NCI-H82 (cell line): ENCODE data around the gene SYMPK.

Source experiments
- DNase-seq: peaks from one replicate; lab custom pipeline; 2025; lab: John Stamatoyannopoulos, UW

The SYMPK gene

DNA sequence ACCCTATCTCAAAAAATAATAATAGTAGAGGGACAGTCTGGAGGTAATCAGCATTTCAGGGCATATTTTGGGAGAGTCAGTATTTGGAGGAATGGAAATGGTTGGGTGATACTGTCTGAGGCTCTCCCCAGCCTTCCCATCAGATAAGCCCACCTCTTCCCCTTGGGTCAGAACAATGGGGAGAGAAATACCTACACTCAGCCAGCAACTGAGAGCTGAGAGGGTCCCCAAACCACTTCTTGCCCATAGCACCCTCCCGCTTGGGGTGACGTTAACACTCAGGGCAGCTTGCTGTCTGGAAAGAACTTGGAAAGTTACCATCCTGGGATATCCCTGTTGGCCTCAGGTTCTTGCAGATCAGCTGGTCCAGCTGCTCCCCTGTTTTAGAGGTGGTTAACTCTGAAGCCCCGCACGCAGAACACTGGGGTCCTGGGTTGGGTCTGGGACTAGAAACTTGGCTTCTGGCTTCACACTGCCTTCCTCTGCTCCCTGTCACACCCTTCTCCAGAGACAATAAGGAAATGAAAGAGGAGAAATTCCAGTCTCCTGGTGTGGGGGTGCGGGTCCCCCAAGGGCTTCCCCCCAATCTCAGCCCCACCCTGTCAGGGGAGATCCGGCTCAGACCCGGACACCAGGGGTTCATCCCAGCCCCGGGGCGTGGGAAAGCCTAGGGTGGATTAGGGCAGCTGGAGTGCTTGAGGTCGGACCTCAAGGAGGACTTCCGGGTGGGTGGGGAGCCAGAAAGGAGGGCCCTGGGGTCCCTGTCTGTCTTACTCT is 3.6 kb upstream of the SYMPK start:
- no peak for DNase-seq

DNA sequence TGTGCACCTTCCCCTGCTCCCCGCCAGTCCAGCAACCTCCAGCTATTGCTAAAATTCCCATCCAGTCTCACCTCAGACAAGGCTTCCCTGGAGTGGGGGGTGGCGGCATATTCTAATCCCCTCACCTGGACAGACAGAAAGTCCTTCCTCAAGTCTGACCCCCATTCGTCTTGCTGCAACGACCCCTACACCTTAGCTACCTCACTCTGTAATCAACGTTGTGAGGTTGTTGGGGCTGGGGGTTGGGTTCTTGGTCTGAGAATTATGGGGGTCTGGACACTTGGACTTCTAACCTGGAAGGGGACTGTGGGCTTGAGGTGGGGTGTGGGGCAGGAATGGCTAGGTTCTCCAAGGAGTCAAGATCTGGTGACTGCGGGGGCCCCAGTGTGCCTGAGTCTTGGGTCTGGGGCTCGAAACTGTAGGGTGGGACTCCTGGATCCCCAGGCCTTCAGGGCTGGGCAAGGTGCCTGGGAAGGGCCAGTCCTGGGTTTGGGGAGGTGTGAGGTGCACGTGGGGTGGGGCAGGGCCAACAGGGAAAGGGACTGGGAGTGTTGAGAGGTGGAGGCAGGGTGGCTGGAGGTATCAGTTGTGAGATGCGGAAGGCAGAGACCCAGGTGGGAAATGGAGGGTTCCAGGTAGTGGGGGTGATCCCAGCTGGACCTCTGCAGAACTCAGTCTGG is 2.5 kb upstream of the SYMPK start:
- no peak for DNase-seq

DNA sequence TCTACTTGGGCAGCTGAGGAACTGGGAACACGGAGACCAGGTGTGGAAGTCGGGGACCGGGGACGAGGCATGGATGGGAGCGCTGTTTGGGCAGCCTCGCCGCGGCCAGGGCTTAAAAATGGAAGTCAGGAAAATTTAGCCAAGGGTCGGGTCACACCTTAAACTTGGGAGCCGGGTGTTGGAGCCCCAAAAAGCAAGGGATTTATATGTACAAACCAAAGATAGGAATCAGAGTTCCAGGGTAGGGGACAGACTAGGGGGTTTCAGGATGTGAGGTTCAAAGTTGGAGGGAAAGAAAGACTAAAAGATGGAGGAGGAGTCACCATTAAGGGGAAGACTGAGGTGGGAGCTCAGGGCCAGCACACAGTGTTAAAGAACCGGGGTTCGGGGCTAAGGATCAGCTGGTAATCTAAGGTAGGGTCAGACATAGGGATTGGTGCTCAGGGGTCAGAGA is 1.7 kb upstream of the SYMPK start:
- no peak for DNase-seq

DNA sequence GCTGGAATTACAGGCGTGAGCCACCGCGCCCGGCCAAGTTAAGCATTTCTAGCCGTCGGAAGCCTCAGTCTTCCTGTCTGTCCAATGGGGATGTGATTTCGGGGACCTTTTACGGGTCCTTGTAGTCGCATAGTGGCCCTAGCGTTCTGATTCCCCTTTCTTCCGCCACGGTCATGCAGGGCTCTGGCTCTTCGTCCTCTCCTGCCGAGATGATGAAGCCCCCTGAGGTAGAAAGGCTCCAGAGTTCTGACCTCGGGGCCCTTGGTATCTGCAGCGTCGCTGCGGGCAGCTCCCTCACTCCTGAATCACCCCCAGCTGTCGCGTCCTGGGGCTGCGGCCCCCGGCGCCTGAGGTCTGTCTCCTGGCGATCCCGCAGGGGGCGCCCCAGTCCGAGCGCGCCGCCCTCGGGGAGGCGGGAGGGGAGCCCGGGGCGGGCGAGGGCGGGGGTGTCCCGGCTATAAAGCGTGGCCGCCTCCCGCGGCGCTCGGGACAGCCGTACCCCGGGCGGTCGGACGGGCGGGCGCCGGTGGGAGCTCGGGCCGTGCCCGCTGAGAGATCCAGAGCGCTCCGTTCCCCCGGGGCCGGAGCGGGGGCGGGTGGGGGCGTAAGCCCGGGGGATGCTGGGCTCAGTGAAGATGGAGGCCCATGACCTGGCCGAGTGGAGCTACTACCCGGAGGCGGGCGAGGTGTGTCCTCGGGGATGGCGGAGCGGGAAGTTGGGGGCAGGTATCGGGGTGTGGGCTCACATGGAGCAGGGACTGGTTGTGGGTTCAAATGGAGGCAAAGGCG is 1.1 kb upstream of the SYMPK start, which contains the start of gene FOXA3:
Gene FOXA3 (plus strand): TSS at position 487 of the 789 bp plus-strand sequence. CDS start 131 bp downstream, at position 618.
- DNase-seq: peak; percentile 78

DNA sequence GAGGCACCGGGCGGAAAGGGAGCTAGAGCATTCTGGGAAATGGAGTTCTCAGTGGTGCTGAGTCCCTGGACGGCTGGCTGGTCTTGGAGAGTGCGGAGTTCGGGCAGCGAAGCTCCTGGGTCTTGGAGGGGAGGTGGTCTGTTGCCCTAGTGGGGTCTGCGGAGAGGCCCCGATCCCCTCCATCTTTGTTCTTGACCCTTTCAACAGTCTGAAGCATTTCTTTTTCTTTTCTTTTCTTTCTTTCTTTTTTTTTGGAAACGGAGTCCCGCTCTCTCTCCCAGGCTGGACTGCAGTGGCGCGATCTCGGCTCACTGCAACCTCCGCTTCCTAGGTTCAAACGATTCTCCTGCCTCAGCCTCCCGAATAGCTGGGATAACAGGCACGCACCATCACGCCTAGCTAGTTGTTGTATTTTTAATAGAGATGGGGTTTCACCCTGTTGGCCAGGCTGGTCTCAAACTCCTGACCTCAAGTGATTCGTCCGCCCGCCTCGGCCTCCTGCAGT is 440 bp upstream of the SYMPK start:
- no peak for DNase-seq

DNA sequence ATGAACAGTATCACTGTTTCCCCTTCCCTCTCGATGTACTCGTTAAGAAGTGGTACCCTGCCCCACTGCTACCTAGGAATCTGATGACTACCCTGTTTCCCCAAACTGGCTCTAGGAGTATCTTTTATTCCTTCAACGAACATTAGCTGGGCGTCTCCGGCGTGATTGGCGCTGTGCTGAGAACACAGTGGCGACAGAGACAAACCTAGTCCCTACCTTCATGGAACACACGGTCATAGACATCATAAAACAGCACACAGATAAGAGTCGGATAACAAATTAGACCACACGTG is 730 bp downstream of the SYMPK start:
- DNase-seq: no peak

DNA sequence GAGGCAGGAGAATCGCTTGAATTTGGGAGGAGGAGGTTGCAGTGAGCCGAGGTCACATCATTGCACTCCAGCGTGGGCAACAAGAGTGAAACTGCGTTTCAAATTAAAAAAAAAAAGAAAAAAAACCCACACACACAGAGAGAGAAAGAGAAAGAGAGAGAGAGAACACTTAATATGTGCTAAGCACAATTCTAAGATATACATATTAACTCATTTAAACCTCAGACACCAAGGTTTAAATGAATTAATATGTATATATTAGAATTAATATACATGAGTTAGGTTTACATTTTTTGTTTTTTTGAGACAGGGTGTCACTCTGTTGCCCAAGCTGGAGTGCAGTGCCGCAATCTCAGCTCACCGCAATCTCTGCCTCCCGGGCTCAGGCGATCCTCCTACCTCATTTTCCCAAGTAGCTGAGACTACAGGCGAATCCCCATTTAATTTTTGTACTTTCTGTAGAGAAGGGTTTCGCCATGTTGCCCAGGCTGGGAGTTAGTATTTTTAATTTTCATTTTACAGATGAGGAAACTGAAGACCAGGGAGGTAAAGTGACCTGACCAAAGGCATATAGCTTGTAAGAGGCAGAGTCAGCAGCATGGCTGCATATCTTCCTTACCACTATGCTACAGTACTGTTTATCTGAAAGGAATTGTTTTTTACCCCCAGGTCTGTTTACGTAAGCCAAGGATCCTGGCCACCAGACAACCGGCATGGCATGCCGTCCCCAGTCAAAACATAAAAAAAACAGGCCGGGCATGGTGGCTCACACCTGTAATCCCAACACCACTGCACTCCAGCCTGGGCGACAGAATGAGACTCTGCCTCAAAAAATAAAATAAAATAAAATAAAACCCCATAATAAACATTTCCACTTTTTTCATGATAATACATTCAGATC is 2.3 kb downstream of the SYMPK start:
- DNase-seq: no peak

DNA sequence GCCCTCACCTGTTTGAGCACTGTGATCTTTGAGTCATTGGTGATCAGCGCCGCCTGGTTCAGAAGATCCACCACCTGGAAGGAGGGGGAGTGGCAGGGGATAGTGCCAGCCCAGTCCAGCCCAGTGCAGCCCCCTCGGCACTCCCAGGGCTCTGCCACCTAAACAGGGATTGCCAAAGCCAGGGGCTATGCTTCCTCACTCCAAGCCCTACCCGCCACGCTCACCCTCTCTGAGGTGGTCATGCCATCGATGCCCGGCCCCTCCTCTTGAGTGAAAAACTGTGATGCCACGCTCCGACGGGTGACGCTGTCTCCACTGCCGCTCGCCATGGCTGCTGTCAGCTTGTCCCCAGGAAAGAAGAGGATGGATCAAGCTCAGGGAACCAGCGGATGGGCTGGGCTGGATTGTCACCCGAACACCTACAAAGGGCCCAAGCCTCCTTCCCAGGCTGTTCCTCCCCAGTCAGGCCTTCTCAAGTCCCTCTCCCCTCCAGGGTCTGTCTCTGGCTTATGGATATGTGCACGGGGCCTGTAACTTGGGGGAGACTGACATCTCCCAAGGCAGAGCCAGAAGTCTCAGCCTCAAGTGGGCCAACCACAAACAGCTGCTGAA is 8.7 kb downstream of the SYMPK start:
- DNase-seq: no peak

DNA sequence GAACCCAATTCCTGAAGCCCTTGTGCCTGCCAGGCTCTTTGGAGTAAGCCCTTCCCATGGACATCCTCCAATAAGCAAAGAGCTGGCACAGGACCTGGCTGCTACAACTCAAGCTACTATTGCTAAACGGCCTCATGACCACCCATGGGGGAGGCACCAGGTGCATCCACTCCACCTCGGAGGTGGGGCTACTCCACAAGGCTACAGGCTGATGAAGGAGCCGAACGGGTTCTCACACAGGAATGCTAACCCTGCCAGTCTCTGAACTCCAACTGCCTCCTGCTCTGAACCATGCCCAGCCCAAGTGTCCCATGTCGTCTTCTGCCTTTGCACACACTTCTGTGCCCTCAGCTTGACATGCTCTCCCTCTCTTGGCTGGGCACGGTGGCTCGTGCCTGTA is 10.0 kb downstream of the SYMPK start:
- no peak for DNase-seq

DNA sequence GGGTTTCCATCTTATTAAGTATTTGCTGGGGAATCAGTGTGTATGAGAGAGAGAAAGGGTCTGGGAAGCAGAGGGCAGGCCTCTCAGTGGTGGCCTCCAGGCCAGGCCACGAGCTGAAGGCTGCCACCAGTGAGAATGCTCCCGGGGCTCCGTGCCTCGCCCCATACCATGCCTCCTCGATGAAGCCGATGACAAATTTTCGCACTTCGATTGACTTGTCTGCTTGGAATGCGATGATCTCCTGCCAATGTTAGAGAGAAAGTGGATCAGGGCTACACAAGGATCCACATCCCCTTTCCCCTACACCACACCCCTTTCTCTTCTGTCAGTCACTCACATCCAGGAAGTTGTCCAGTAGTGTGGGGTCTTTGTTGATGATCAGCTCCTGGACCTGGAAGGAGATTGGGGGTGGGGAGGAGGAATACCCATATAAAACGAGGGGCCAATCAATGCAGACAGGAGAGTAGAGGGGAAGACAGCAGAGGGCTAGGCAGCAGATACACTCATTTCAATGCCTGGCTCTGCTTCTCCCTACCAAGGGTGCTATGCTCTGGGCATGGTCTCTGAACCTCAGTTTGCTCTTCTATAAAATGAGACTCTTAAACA is 10.7 kb downstream of the SYMPK start:
- DNase-seq: no peak

DNA sequence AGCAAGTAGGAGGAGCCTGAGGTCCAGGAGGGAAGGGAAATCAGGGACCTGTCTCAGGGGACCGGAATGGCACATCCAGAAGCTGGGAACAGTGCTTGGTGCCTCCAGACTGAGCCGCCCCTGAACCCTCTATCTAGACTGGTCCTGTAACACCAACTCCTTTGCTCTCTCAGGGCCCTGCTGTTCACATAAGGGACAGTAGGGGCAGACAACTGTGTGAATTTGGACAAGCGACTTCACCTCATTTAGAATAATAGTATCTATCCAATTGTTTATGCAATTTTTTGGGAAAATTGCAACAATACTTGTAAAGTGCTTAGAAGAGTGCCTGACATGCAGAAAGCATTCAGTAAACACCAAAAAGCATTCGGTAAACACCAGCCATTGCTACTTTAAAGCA is 14.0 kb downstream of the SYMPK start:
- DNase-seq: no peak

DNA sequence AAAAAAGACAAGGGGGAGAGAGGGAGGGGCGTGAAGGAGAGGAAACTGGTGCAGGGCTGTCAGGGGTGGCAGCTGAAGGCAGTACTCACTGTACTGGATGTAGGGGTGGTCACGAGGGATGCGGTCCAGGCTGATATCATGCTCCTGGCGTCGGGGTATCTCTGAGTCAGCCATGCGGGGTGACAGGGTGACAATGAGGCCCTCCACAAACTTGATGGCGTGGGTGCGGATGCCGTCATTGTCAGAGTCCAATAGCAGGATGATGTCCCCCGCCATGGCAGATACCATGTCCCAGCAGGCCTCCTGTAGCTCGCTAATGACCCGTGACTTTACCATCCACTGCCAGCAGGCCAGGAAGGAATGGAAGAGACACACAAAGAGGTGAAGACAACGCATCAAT is 15.3 kb downstream of the SYMPK start:
- no peak for DNase-seq

DNA sequence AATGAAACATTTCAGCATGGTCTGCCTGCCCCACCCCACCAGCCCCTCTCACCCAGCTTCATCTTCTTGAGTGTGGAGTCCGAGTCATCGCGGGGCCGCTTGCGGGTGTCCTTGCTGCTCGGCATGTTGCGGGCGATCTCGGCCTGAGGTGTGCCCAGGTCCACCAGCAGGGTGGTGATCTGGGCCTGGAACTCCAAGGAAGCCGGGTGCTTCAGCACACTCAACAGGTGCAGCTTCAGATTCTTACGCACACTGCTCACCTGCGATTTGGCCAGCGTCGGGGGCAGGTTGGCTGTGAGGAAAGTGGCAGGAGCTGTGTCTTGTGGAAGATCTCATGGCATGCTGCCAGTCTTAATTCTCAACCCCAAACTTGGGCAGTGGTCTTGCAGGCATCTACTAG is 20.7 kb downstream of the SYMPK start:
- no peak for DNase-seq

DNA sequence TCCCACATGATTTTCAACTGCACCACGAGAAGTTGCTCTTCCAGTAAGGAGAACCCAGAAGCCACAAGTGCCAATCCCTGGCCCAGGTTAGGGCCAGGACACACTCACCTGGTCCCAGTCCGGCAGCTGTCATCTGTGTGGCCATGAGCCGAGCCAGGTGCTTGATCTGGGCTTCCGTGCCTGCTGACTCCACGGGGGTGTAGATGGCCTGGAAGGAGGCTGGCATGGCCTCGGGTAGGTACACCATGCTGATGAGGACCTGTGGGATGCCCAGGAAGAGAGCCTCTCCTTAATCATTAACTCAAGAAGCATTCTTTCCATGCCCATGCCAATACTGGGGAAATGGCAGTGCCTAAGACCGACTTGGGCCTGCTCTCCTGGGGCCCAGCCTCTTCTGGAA is 28.0 kb downstream of the SYMPK start:
- no peak for DNase-seq

DNA sequence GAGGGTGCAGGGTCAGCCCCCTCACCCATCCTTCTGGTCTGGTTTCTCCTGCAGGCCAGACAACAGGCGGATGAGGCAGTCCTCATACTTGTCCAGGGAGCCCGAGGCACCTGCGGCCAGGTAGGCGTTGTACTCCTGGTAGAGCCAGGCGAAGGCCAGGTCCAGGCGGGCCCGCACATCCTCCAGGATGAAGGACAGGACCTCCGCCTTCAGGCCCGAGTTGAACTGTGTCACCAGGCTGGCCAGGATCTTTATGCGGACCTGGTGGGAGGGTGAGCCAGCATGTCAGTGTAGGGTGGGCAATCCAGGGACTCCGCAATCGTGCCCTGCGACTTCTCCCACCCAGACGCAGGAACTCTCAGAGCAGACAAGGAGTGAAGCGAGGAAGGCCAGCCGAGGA is 34.0 kb downstream of the SYMPK start:
- no peak for DNase-seq

DNA sequence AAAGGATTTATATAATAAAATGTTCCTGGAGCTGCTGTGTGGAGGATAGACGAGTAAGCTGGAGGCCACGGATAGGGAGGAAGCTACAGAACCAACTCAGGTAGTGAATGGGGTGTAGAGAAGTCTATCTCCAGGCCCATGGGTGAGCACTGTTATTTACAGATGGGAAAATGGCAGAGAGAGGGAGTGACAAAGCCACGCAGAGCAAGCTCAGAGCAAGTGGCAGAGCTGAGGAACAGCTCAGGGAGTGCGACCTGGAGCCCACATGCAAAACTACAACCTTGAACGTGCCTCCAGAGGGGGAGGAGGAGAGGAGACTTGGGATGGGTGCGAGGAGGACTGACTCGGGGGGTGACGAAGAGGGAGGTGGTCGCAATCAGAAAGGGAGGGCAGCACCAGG is 34.4 kb downstream of the SYMPK start:
- DNase-seq: no peak

DNA sequence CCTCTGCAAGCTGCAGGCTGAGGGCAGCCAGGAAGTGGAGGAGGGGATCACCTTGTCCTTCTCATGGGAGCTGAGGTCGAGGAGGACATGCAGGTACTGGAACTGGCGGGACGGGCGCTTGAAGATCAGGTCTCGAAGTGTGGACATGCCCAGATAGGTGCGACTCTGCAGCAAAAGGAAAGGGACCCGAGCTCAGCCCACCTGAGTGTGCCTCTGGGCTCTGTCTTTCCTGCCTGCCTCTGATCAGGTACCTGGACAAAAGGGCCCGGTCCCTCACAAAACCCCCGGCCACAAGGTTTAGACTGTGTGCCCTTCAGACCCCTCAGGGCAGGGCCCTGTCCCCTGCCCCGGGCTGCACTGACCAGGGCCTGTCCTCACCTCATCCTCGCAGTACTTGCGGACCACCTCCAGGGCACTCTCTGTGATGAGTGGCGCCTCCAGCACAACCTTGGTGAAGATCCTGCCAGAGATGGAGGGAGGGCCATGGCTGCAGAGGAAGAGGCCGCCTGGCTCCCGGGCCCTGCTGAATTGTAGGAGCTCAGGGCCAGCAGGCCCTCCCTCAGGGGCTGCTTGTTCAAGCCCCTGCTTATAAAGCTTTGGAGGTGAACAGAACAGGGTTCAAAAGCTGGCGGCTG is 35.4 kb downstream of the SYMPK start:
- DNase-seq: no peak

DNA sequence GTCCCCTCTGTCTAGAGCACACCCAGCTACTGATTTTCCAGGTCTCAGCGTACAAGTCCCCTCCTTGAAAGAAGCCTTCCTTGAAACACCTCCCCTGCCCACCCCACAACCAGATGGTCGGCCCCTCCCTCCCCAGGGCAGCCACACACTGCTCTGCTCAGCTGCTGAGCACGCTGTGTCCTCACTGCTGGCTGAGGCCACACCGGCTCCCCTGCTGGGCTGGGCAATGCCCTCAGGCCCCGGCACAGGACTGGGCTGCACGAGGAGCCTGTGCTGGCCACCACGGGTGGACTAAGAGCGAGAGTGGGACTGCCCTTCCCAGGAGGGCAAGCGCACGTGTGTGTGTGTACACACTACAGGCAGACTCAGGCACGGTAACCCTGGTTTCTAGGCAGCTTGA is 36.0 kb downstream of the SYMPK start:
- no peak for DNase-seq

DNA sequence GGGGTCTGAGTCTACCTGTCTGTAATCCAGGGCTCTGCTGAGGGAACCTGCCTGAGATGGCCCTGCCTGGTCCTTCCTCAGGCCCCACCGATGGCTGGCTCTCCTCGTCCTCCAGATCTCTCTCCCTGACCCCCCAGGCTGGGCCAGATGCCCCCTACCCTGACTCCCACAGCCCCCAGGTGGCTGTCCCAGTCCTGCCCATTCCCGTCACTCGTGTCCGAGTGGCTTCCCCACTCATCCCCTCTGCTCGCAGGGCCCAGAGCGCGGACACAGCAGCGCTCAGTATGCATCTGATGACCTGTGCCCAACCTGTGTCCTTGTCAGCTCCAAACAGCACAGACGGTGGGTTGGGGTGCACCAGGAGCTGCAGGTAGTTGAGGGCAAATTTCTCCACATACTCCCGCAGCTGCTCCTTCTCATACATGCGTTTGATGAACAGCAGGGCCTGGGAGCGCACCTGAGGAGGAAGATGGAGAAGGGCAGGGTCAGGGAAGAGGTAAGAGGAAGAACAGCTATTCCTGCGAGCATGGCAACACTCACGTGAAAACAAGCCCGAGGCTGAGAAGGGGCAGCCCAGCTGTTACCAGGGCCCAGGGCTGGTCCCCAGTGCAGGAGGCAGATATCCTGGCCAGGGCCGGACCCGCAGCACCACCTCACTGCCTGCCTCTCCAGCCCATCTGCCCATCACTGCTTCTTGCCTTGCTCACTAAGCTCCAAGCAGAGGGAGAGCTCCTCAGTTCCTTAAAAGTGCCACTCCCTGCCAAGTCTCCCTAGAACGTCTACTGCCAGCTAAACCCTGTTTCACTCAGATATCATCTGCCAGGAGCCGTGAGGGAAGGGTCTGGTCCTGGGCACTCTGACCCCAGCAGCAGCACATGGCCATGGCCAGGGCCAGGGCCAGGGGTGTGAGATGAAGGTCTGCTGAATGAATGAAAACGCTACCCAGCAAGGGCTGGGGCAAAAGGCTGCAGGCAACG is 36.7 kb downstream of the SYMPK start:
- no peak for DNase-seq
